Mesothelial cell of epicardium (in vitro differentiated cells): ENCODE results near the gene CACNA2D2. TPM values are rescaled to one million over a fixed set of nuclear protein-coding genes. Genes with fewer than 3 reads are reported as not detected.
A peak's percentile ranks its signal among the peaks of the same experiment; 100 is the strongest.

Source experiments
- DNase-seq, 2 experiments: peaks; one replicate each; pipeline ENCODE4 v3.0.0; 2021; ENCODE audit warnings: low spot score in 2 of 2; ENCODE audit not compliant: unreplicated experiment in 2 of 2
- H3K27ac Mint-ChIP-seq: 2 replicates; pipeline ENCODE4 v1.8.0; 2021; ENCODE audit warnings: mixed read lengths
- H3K27me3 Mint-ChIP-seq: 2 replicates; pipeline ENCODE4 v1.8.0; 2021; ENCODE audit warnings: low read depth, mixed read lengths
- H3K36me3 Mint-ChIP-seq: 2 replicates; pipeline ENCODE4 v1.8.0; 2021; ENCODE audit warnings: mixed read lengths
- H3K4me1 Mint-ChIP-seq: 2 replicates; pipeline ENCODE4 v1.8.0; 2021; ENCODE audit warnings: mixed read lengths
- H3K4me3 Mint-ChIP-seq: 2 replicates; pipeline ENCODE4 v1.8.0; 2021; ENCODE audit warnings: mild to moderate bottlenecking, moderate library complexity, mixed read lengths
- H3K9me3 Mint-ChIP-seq: 2 replicates; pipeline ENCODE4 v1.8.0; 2021; ENCODE audit warnings: mixed read lengths
- total RNA-seq: library from RNA; stranded (reverse); gene quantifications from 3 replicates; pipeline ENCODE4 v1.2.1, GENCODE V29; 2021
- TF ChIP-seq, protein P1 (sequence below): fragments of 200-600 bp; sonication (generic); IDR thresholded peaks from one replicate; pipeline ENCODE4 v1.5.0; 2021; ENCODE audit warnings: antibody characterized with exemption; ENCODE audit not compliant: unreplicated experiment

Gene CACNA2D2
- total RNA-seq, 1 donor from 2014 or later = 10.8 TPM

DNA sequence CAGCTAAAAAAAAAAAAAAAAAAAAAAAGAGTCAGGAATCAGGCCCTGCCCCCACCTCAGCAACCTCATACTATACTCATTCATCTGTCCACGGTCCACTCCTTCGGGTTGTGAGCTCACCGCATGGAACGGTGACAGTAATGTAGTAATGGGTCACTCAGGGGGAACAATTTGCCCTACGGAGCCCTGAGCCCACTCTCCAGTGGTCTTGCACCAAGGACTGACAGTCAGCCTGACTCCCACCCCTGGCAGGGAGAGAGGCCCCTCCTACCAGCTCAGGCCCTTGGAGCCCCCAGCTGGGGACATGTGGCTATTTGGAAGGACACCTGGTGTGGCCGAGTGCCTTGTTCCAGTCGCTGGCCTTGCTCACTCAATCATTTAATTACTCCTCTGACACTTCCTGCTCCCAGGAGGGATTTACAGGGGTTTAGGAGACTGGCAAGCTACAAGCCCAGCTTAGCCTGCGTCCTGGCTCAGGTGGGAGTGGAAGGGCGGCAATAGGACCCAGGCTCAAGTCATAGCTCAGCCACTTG is 19.9 kb upstream of the CACNA2D2 start:
- Mint-ChIP-seq H3K36me3 (no peaks in the 10 kb centered on the region), H3K9me3 (no peaks in the 10 kb centered on the region), H3K27ac (no peak overlapping the region), H3K4me3 (no peak overlapping the region), H3K4me1 (peaks cover 14% of the 10 kb centered on the region), H3K27me3 (peaks cover 47% of the 10 kb centered on the region)
- no peak for DNase-seq
- TF ChIP-seq, protein P1, sequence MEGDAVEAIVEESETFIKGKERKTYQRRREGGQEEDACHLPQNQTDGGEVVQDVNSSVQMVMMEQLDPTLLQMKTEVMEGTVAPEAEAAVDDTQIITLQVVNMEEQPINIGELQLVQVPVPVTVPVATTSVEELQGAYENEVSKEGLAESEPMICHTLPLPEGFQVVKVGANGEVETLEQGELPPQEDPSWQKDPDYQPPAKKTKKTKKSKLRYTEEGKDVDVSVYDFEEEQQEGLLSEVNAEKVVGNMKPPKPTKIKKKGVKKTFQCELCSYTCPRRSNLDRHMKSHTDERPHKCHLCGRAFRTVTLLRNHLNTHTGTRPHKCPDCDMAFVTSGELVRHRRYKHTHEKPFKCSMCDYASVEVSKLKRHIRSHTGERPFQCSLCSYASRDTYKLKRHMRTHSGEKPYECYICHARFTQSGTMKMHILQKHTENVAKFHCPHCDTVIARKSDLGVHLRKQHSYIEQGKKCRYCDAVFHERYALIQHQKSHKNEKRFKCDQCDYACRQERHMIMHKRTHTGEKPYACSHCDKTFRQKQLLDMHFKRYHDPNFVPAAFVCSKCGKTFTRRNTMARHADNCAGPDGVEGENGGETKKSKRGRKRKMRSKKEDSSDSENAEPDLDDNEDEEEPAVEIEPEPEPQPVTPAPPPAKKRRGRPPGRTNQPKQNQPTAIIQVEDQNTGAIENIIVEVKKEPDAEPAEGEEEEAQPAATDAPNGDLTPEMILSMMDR = no peak

- no peaks in the 10 kb centered on the region for H3K9me3 Mint-ChIP-seq
- H3K27me3 Mint-ChIP-seq = peaks cover 35% of the 10 kb centered on the region
- TF ChIP-seq, protein P1 = no peak
- H3K27ac Mint-ChIP-seq = no peak overlapping the region
- no peak overlapping the region for H3K4me3 Mint-ChIP-seq
- DNase-seq = no peak
- no peaks in the 10 kb centered on the region for H3K36me3 Mint-ChIP-seq
- H3K4me1 Mint-ChIP-seq = peaks cover 27% of the 10 kb centered on the region
Measured at GRCh38 chr3:50521572-50521971, 18.1 kb upstream of the CACNA2D2 start.

DNA sequence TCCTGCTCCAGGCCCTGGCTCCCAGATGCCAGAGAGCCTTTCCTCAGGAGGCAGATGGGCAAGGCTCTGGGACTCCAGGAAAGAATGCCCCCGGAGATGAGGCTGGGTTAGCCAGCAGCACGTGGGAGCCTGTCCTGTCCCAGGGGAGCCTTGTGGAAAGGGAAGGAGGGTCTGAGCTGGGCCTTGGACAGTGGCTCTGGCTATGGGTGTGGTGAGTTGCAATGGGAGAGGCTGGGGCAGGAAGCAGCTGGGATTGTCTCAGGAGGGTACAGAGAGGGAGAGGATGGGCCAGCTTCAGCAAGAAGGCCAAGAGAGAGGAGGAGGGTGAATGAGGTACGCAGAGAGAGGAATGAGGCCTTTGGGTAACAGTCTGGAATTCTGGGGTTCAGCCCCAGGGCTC is 17.4 kb upstream of the CACNA2D2 start:
- Mint-ChIP-seq H3K36me3 (no peaks in the 10 kb centered on the region), H3K4me3 (no peak overlapping the region), H3K27me3 (peaks cover 35% of the 10 kb centered on the region), H3K9me3 (no peaks in the 10 kb centered on the region), H3K27ac (no peak overlapping the region), H3K4me1 (peaks cover 35% of the 10 kb centered on the region)
- no peak for DNase-seq
- TF ChIP-seq, protein P1 = no peak

DNA sequence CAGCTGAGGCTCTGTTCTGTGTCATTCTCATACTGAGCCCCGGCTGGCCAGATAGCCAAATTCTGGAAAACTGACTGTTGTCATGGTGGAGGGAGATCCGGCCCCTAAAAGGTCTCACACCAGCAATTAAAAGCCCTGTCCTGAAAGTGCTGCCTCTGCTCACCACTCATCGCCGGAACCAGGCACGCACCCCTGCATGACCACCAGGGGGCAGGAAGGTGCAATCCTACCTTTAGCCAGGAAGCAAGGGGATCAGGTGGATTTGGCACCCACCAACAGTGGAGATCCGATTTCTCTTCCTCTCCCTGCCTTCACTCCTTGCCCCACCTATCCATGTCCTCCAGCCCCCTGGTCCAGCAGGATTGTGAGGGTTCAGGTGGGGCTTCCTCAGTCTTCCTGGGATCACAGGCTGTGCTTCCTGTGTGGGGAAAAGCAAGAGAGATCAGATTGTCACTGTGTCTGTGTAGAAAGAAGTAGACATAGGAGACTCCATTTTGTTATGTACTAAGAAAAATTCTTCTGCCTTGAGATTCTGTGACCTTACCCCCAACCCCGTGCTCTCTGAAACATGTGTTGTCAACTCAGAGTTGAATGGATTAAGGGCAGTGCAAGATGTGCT is 16.1 kb upstream of the CACNA2D2 start:
- peaks cover 47% of the 10 kb centered on the region for H3K4me1 Mint-ChIP-seq
- peak; percentile 59 to 83 for DNase-seq
- H3K27ac Mint-ChIP-seq = no peak overlapping the region

DNA sequence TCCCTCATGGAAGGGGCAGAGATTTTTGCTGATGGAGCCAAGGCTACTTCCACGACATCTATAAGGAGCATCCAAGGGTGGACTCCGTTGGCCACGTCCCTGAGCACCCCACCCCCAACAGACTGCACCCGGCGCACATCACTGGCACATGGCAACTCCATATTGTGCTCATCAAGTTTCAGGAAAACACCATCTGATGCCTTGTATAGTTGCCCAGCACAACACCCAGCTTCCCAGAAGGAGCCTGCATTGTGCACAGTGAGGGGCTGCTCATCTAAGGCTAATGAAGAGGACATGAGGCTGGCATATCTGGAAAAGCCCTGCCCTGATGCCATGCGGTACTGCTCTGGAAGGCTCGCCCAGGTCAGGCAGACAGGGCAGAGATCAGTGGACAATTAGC is 15.0 kb upstream of the CACNA2D2 start:
- H3K4me1 Mint-ChIP-seq = peaks cover 53% of the 10 kb centered on the region
- no peak overlapping the region for H3K4me3 Mint-ChIP-seq
- no peak overlapping the region for H3K27ac Mint-ChIP-seq
- H3K36me3 Mint-ChIP-seq = no peaks in the 10 kb centered on the region
- TF ChIP-seq, protein P1 = no peak
- no peak for DNase-seq
- H3K9me3 Mint-ChIP-seq = no peaks in the 10 kb centered on the region
- peaks cover 26% of the 10 kb centered on the region for H3K27me3 Mint-ChIP-seq

More for the DNA sequence above, 16.1 kb upstream of the CACNA2D2 start:
- Mint-ChIP-seq H3K9me3 (no peaks in the 10 kb centered on the region), H3K36me3 (no peaks in the 10 kb centered on the region), H3K27me3 (peaks cover 32% of the 10 kb centered on the region), H3K4me3 (no peak overlapping the region)
- TF ChIP-seq, protein P1 = peak; percentile 93
